ENCODE results near the gene THOC2.
"Not testable (repeated sequence)": the region's sequence is repeated elsewhere in the genome, so short reads cannot be mapped to it uniquely, and the experiment has no call there.

THOC2 gene

DNA sequence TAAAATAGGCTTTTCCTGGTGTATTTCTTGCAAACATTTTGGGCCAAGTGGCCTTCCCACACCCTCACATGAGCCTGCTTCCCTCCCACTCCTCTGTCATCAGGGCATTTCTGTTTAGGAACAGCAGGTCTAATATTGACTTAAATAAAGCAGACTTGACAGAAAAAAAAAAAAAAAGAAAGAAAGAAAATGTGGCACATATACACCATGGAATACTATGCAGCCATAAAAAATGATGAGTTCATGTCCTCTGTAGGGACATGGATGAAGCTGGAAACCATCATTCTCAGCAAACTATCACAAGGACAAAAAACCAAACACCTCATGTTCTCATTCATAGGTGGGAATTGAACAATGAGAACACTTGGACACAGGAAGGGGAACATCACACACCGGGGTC is 2.3 kb upstream of the THOC2 start:
- DNase-seq (ENCODE audit: low read depth in 2 of 2, low spot score in 1 of 2): not testable (repeated sequence)

DNA sequence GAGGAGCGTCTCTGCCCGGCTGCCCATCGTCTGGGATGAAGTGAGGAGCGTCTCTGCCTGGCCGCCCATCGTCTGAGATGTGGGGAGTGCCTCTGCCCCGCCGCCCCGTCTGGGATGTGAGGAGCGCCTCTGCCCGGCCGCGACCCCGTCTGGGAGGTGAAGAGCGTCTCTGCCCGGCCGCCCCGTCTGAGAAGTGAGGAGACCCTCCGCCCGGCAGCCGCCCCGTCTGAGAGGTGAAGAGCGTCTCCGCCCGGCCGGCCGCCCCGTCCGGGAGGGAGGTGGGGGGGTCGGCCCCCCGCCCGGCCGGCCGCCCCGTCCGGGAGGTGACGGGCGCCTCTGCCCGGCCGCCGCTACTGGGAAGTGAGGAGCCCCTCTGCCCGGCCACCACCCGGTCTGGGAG is 1.2 kb upstream of the THOC2 start:
- not testable (repeated sequence) for DNase-seq (ENCODE audit: low read depth in 2 of 2, low spot score in 1 of 2)

DNA sequence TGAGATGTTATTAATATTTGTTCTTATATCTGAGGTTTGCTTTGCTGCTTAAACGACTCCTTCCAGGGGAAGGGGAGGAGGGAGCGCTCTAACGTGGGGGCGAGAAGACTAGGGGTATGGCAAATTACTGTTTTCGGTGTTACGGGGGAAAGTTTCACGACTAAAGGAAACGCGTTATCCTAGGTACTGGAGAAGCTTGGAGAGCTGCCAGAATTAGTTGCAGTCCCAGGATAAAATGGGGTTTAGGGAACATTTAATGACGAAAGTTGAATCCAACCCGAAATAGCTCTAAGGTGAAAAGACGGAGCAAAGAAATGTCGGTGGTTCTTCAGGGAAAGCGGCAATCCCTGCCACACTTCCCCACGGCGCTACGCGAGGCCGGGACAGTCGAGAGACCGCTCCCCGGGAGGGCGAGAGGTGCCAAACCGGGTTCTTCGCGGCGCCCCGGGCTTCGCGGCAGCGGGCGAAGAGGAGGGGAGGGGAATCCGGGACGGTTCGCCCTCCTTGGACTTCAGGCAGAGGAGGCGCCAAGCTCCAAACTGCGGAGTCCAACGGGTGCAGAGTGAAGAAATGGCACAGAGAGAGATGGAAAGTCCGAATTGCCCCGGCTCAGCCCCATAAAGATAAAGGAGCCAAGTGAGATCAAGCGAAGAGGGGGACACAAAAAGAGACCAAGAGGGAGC is 724 bp downstream of the THOC2 start:
- DNase-seq (ENCODE audit: low read depth in 2 of 2, low spot score in 1 of 2): no peak

DNA sequence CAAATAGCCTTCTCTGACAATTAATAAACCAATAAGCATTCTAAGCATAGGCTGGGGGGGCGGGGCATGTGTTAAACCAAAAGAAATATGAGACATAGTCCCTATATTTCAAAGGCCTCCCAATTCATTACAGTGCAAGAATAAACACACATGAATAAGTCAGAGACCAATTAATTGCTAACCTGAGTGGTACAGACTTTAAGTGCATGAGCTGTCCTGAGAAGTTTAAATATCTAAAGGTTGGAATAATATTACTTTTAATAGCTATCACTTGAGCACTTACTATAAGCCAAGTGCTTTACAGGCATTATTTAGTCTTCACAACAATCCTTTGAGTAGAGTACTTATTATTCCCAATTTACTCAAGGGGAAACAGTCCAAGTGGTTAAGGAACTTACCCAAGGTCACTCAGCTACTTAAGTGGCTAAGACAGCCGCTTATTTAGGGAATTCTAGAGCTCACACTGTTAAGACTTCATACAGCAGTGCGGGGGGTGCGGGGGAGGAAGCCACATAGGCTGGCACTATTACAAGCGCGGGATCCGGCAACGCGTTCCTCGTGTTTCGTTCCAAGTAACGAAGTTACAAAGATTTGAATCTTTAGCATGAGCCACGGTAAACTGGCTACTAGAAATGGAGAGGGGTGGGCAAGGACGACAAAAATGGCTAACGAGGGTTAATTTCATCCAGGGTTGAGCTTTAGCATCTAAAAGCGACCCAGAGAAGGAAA is 1.4 kb downstream of the THOC2 start:
- no peak for DNase-seq (ENCODE audit: low read depth in 2 of 2, low spot score in 1 of 2)

DNA sequence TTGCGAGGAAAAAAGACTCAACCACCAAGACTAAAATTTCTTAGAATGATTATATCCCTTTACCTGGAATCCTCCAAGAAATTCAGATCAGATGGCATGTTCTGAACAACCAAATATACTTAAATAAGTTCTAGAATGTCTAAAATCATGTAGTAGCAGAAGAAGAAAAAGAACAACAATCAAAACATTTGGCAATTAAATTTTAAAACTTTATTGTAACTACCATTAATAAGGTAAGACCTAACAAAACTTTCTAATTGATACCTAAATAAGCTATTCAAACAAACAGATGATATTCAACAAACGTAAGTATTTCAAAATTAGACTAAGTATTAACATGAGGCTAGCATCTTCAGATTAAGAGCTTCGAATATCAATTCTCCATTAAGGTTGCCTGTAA is 4.3 kb downstream of the THOC2 start:
- no peak for DNase-seq (ENCODE audit: low read depth in 2 of 2, low spot score in 1 of 2)

DNA sequence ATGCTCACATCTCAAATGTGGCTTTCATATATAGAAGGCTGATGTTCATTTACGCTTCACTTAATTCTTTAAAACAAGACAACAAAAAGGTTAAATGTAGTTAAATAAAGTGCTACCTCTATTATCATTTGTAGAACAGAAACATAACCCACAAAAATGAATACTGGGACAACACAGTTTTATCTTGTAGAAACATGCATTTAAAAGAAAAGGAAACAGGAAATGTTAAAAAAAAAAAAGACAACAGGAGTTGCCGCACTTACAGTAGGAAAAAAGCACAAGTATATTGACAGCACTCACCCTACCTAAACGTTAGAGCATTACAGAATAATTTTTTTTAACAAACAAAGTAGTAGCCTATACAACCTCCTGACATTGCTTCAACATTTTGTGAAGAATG is 4.8 kb downstream of the THOC2 start:
- no peak for DNase-seq (ENCODE audit: low read depth in 2 of 2, low spot score in 1 of 2)

DNA sequence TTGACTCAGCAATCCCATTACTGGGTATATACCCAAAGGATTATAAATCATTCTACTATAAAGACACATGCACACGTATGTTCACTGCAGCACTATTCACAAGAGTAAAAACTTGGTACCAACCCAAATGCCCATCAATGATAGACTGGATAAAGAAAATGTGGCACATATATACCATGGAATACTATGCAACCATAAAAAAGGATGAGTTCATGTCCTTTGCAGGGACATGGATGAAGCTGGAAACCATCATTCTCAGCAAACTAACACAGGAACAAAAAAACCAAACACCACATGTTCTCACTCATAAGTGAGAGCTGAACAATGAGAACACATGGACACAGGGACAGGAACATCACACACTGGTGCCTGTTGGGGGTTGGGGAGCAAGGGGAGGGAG is 10.7 kb downstream of the THOC2 start:
- not testable (repeated sequence) for DNase-seq (ENCODE audit: low read depth in 2 of 2, low spot score in 1 of 2)

DNA sequence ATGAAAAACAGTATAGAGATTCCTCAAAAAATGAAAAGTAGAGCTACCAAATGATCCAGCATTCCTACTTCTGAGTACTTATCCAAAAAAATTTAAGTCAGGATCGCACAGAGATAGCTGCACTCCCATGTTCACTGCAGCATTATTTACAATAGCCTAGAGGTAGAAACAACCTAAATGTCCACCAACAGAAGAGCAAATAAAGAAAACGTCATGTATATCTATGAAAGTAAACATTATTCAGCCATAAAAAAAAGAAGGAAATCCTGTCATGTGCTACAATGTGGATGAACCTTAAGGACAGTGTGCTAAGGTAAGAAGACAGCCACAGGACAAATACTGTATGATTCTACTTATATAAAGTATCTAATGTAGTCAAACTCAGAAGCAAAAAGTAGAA is 12.4 kb downstream of the THOC2 start:
- no peak for DNase-seq (ENCODE audit: low read depth in 2 of 2, low spot score in 1 of 2)

DNA sequence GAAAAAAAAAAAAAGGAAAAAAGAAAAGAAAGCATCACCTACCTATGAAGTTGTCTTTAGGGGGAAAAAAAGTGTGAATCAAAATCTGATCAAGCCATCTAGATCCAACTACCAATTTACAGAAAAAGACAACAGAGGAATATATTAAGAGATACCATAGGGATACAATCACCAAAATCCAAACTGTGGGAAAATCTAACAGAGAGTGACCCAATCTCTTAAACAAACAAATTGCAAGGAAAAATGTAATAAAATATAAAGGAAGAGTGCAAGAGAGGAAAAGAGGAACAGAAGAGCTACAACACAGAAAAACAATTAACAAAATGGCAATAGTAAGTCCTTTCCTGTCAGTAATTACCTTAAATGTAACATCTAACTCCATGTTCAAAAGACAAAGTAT is 19.0 kb downstream of the THOC2 start:
- no peak for DNase-seq (ENCODE audit: low read depth in 2 of 2, low spot score in 1 of 2)

DNA sequence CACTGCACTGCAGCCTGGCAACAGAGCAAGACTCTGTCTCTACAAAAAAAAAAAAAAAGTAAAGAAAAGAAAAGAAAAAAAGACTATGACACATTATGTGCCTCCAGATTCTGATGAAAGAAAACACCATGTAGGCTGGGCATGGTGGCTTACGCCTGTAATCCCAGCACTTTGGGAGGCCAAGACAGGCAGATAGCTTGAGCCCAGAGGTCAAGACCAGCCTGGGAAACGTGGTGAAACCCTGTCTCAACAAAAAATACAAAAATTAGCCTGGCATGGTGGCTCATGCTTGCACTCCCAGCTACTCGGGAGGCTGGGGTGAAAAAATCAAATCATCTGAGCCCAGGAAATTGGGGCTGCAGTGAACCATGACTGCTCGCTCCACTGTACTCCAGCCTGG is 19.4 kb downstream of the THOC2 start:
- DNase-seq (ENCODE audit: low read depth in 2 of 2, low spot score in 1 of 2): no peak

DNA sequence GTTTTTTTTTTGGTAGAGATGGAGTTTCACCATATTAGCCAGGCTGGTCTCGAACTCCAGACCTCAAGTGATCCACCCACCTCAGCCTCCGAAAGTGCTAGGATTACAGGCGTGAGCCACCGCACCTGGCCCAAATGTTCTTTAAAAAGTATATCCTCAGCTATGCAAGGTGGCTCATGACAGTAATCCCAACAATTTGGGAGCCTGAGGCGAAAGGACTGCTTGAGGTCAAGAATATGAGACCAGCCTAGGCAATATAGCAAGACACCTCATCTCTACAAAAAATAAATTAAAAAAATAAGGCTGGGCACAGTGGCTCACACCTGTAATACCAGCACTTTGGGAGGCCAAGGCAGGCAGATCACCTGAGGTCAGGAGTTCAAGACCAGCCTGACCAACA is 21.7 kb downstream of the THOC2 start:
- not testable (repeated sequence) for DNase-seq (ENCODE audit: low read depth in 2 of 2, low spot score in 1 of 2)

DNA sequence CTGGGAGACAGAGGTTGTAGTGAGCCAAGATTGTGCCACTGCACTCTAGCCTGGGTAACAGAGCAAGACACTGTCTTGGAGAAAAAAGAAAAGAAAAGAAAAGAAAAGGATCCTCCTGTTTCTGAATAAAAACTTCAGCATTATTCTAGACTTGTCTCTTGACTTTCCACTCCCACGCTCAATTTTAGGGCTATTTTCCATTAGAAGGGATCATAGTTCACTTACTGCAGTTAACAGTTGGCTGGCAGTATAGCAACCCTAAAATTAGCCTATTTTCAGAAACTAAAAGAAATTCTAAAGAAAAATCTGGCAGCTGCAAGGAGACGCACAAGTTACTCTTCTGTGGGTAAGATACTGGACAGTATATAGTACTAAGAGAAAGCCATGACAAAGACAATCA is 28.1 kb downstream of the THOC2 start:
- no peak for DNase-seq (ENCODE audit: low read depth in 2 of 2, low spot score in 1 of 2)

DNA sequence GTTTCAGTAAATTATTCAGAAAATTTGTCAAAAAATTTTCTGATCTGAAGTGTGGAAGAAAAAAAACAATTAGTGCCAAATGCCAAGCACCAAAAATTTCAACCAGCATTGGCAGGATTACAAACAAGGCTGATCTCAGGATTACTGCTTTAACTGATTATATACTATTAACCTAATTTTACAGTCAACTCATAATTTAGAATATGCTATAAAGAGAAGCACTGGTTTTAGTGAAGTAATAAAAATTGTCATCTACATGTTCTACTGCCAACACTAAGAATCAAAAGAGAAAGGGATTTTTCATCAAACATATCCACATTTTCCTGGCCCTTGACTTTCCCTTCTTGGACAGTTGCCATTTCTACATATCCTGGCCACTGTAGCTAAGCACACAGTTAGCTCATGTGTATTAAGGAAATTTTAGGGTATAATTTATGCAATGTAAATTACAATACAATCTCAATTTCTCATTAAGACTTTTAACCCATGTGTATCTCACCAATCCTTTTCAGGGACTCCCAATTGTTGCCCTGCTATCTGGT is 33.8 kb downstream of the THOC2 start:
- no peak for DNase-seq (ENCODE audit: low read depth in 2 of 2, low spot score in 1 of 2)

DNA sequence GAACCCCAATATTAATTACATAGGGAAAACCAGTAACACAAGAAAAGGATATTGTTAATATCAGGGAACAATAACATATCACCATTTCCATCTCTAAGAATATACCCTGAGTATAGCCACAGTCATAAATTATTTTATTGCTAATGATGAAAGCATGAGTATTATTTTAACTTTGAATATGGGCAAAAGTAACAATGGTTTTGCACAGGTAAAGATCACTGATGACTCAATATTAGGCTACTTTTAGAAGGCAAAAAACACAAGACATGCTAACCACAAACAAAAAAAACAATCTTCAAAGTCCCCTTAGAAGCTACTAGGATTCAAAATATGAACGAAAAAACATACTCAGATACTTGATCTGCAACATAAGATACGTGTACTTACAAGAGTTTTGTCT is 36.5 kb downstream of the THOC2 start:
- no peak for DNase-seq (ENCODE audit: low read depth in 2 of 2, low spot score in 1 of 2)

DNA sequence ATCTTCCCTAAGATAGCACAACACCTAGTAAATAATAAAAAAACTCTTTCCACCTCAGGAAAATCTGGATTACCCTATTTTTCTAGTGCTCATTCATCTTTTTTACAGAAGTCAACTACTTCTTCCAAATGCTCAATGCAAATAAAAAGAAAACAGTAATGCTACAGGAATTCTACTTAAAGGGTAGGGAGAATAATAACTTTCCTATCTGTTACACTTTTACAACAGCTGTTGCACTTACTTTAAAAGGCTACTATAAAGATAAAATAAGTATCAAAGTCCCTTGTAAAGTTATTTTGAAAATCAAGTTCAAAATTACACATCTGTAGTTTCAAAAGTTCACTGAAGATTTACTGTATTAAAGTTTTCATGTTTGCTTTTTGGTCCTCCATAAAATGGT is 37.6 kb downstream of the THOC2 start:
- DNase-seq (ENCODE audit: low read depth in 2 of 2, low spot score in 1 of 2): no peak

DNA sequence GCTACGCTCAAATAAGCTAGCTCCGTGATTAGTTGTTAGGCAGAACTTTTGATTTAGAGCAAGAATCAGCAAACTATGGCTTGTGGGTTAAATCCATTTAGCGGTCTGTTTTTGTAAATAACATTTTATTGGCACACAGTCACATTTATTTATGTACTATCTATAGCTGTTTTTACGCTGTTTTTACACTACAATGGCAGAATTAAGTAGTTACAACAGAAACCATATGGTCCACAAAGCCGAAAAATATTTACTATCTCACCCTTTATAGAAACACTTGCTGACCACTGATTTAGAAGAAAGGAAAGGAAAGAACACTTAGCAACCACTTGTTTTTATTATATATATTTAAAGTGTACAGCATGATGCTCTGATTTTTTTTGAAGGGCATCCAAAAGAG is 41.1 kb downstream of the THOC2 start:
- DNase-seq (ENCODE audit: low read depth in 2 of 2, low spot score in 1 of 2): no peak

DNA sequence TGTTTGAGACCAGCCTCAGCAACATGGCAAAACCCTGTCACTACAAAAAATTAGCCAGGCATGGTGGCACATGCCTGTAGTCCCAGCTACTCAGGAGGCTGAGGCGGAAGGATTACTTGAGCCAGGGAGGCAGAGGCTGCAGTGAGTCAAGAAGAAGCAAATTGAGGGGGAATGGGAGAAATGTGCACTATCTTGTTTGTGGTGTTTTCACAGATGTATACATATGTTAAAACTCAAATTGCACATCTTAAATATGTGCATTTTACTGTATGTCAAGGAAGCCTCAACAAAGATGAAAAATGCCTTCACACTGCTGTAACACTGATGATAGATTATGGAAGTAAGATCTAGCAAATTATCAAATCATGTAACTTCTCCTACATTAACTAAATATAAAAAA is 44.3 kb downstream of the THOC2 start:
- no peak for DNase-seq (ENCODE audit: low read depth in 2 of 2, low spot score in 1 of 2)

DNA sequence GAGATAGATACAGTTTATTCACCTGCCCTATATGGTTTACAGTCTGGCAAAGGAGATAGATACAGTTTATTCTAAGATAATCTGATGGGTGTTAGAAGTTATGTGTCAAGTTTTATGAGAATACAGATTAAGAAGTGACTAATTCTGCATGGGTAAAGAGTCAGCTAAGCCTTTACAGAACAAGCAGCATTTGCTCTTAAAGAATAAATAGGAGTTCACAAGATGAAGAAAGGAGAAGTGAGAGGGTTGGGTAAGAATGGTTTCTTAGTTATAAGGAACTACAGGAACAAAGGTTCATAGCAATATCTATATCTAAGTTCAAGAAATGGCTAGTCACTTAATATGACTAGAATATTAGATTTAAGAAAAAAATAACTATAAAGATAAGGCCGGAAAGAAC is 47.6 kb downstream of the THOC2 start:
- no peak for DNase-seq (ENCODE audit: low read depth in 2 of 2, low spot score in 1 of 2)

DNA sequence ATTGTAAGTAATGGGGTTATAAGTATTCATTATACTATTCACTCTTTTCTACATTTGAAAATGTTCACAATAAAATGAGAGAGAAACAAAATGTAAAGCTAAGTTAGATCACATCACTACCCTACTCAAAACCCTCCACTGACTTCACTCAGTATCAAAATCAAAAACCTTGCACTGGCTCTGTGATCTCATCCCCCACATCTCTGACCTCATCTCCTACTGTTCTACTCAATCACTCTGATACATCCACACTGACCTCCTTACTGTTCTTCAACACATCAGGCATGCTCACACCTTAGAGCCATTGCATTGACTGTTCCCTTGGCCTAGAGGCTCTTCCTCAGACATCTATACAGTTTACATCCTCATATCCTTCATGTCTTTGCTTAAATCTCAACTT is 50.7 kb downstream of the THOC2 start:
- DNase-seq (ENCODE audit: low read depth in 2 of 2, low spot score in 1 of 2): no peak

DNA sequence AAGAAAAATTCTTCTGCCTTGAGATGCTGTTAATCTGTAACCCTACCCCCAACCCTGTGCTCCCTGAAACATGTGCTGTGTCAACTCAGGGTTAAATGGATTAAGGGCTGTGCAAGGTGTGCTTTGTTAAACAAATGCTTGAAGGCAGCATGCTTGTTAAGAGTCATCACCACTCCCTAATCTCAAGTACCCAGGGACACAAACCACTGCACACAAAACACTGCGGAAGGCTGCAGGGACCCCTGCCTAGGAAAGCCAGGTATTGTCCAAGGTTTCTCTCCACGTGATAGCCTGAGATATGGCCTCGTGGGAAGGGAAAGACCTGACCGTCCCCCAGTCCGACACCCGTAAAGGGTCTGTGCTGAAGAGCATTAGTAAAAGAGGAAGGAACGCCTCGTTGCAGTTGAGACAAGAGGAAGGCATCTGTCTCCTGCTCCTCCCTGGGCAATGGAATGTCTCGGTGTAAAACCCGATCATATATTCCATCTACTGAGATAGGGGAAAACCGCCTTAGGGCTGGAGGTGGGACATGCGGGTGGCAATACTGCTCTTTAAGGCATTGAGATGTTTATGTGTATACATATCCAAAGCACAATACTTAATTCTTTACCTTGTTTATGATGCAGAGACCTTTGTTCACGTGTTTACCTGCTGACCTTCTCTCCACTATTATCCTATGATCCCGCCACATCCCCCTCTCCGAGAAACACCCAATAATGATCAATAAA is 53.0 kb downstream of the THOC2 start:
- not testable (repeated sequence) for DNase-seq (ENCODE audit: low read depth in 2 of 2, low spot score in 1 of 2)

DNA sequence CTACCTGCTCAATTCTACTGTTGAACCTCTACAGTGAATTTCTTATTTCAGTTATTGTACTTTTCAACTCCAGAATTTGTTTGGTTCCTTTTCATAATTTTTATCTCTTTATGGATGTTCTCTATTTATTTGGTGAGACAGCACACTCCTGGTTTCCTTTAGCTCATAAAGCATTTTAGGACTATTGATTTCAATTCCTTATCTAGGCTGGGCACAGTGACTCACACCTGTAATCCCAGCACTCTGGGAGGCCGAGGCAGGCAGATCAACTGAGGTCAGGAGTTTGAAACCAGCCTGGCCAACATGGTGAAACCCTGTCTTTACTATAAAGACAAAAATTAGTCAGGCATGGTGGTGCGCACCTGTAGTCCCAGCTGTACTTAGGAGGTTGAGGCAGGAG is 57.7 kb downstream of the THOC2 start:
- no peak for DNase-seq (ENCODE audit: low read depth in 2 of 2, low spot score in 1 of 2)

DNA sequence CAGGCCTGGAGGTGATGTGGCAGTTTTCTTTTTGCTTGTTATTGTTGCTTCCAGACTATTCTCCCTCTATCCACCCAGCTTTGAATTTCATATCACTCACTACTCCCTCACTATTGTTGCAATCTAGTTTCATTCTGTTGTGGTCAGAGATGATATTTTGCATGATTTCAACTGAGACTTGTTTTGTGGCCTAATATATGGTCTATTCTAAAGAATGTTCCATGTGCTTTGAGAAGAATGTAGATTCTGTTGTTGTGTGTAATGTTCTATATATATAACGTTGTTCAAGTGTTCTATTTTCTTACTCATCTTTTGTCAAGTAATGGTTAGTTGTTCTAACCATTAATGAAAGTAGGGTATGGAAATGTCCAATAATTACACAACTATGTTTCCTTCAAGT is 59.0 kb downstream of the THOC2 start:
- DNase-seq (ENCODE audit: low read depth in 2 of 2, low spot score in 1 of 2): no peak
